HL-60 (cell line): ENCODE data around the gene SRR.

Source experiments
- CTCF ChIP-seq: IDR thresholded peaks from one replicate; pipeline ENCODE4 v1.5.1; 2011; ENCODE audit warnings: low read length, control low read depth, inconsistent platforms; ENCODE audit not compliant: insufficient read depth
- GABPA ChIP-seq: IDR thresholded peaks from 2 replicates; pipeline ENCODE4 v1.6.1; 2012; ENCODE audit warnings: low read depth
- POLR2AphosphoS5 ChIP-seq: IDR thresholded peaks from 2 replicates; pipeline ENCODE4 v1.6.1; 2012; ENCODE audit warnings: low read depth
- SPI1 ChIP-seq: IDR thresholded peaks from 2 replicates; pipeline ENCODE4 v1.6.1; 2012; ENCODE audit warnings: low read depth, mild to moderate bottlenecking, borderline replicate concordance
- TF ChIP-seq, protein P1 (sequence below): IDR thresholded peaks from 2 replicates; pipeline ENCODE4 v1.6.1; 2012; ENCODE audit warnings: low read depth; ENCODE audit not compliant: insufficient replicate concordance

GRCh38 chr17:2323629-2324314, 20.0 kb downstream of the SRR start:
- TF ChIP-seq GABPA, result no peak
- TF ChIP-seq CTCF, result no peak
- no peak for TF ChIP-seq POLR2AphosphoS5
- TF ChIP-seq, protein P1, sequence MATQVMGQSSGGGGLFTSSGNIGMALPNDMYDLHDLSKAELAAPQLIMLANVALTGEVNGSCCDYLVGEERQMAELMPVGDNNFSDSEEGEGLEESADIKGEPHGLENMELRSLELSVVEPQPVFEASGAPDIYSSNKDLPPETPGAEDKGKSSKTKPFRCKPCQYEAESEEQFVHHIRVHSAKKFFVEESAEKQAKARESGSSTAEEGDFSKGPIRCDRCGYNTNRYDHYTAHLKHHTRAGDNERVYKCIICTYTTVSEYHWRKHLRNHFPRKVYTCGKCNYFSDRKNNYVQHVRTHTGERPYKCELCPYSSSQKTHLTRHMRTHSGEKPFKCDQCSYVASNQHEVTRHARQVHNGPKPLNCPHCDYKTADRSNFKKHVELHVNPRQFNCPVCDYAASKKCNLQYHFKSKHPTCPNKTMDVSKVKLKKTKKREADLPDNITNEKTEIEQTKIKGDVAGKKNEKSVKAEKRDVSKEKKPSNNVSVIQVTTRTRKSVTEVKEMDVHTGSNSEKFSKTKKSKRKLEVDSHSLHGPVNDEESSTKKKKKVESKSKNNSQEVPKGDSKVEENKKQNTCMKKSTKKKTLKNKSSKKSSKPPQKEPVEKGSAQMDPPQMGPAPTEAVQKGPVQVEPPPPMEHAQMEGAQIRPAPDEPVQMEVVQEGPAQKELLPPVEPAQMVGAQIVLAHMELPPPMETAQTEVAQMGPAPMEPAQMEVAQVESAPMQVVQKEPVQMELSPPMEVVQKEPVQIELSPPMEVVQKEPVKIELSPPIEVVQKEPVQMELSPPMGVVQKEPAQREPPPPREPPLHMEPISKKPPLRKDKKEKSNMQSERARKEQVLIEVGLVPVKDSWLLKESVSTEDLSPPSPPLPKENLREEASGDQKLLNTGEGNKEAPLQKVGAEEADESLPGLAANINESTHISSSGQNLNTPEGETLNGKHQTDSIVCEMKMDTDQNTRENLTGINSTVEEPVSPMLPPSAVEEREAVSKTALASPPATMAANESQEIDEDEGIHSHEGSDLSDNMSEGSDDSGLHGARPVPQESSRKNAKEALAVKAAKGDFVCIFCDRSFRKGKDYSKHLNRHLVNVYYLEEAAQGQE, result no peak
- no peak for TF ChIP-seq SPI1
